DOHH2 (cell line): ENCODE data around the gene FAN1.

Experiments
- H3F3A ChIP-seq: fragments of 200-600 bp; sonication (generic), shearing (Covaris generic); 2 replicates; pipeline ENCODE4 v1.6.0; 2016; ENCODE audit warnings: antibody characterized with exemption, mild to moderate bottlenecking; ENCODE audit not compliant: control insufficient read depth, insufficient read depth
- H3K27ac ChIP-seq: fragments of 200-600 bp; sonication (generic); 2 replicates; pipeline ENCODE4 v1.5.1; 2014; ENCODE audit warnings: low read depth, mild to moderate bottlenecking, low read length, moderate library complexity
- H3K27me3 ChIP-seq: fragments of 200-600 bp; sonication (generic); 2 replicates; pipeline ENCODE4 v1.6.1; 2014; ENCODE audit warnings: mild to moderate bottlenecking, low read length, mixed read lengths; ENCODE audit not compliant: control insufficient read depth
- H3K36me3 ChIP-seq: fragments of 200-600 bp; sonication (generic); 2 replicates; pipeline ENCODE4 v1.6.1; 2014; ENCODE audit warnings: mild to moderate bottlenecking, low read length, moderate library complexity, mixed read lengths; ENCODE audit not compliant: control insufficient read depth
- H3K4me1 ChIP-seq: fragments of 200-600 bp; sonication (generic); 2 replicates; pipeline ENCODE4 v1.6.1; 2014; ENCODE audit warnings: mild to moderate bottlenecking, low read length, mixed read lengths; ENCODE audit not compliant: control insufficient read depth
- H3K4me2 ChIP-seq: fragments of 200-600 bp; sonication (generic); 2 replicates; pipeline ENCODE4 v1.6.0; 2014; ENCODE audit warnings: mild to moderate bottlenecking, low read length, moderate library complexity
- H3K4me3 ChIP-seq: fragments of 200-600 bp; sonication (generic); 2 replicates; pipeline ENCODE4 v1.5.1; 2014; ENCODE audit warnings: mild to moderate bottlenecking, low read length, mixed read lengths
- H3K79me2 ChIP-seq: fragments of 200-600 bp; sonication (generic); 2 replicates; pipeline ENCODE4 v1.6.1; 2014; ENCODE audit warnings: mild to moderate bottlenecking, low read length, mixed read lengths; ENCODE audit not compliant: control insufficient read depth
- H3K9me2 ChIP-seq: fragments of 200-600 bp; sonication (generic); replicated peaks from 2 replicates; pipeline ENCODE4 v1.6.1; 2014; ENCODE audit warnings: mild to moderate bottlenecking, low read length, mixed read lengths; ENCODE audit not compliant: control insufficient read depth
- H3K9me3 ChIP-seq: fragments of 200-600 bp; sonication (generic); 2 replicates; pipeline ENCODE4 v1.6.1; 2014; ENCODE audit warnings: antibody characterized with exemption, low read length, mixed read lengths; ENCODE audit not compliant: control insufficient read depth, insufficient read depth
- H4K20me1 ChIP-seq: fragments of 200-600 bp; sonication (generic); 2 replicates; pipeline ENCODE4 v1.6.0; 2014; ENCODE audit warnings: low read depth, mild to moderate bottlenecking, antibody characterized with exemption, low read length, moderate library complexity; ENCODE audit not compliant: control insufficient read depth, insufficient read depth
- CTCF ChIP-seq: fragments of 200-600 bp; sonication (generic); IDR thresholded peaks from one replicate; pipeline ENCODE4 v1.5.1; 2014; ENCODE audit warnings: antibody characterized with exemption, mild to moderate bottlenecking, low read depth, low read length; ENCODE audit not compliant: poor library complexity, severe bottlenecking
- EZH2phosphoT487 ChIP-seq: fragments of 200-600 bp; sonication (generic); IDR thresholded peaks from 2 replicates; pipeline ENCODE4 v1.6.1; 2017; ENCODE audit warnings: borderline replicate concordance, mild to moderate bottlenecking, antibody characterized with exemption, low read length, moderate library complexity, mixed read lengths

FAN1 gene

DNA sequence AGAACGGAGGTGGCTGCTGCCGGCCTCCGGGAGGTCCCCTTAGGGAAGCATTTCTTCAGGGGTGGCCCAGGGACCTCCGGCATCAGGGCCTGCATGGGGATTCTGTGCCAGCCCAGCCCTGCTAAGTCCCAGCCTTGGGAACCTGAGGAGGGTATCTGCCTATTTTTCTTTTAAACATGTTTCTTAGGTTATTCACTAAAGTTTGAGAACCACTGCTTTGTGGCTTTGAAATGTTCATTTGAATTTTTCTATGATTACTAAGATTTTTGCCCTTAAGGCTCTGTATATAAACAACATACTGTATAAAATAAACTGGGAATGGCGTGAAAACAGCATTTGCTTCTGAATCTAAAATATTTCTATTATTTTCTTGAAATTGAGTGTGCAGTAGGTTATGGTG, 24.4 kb downstream of the FAN1 start:
- Histone ChIP-seq H3K36me3 (peaks cover 12% of the 10 kb centered on the region; the same call in 1 of the 2 replicates), H3K4me2 (no peak overlapping the region), H3F3A (no peaks in the 10 kb centered on the region), H3K4me1 (no peaks in the 10 kb centered on the region), H3K27me3 (no peaks in the 10 kb centered on the region), H4K20me1 (no peaks in the 10 kb centered on the region), H3K9me2 (no peaks in the 10 kb centered on the region), H3K79me2 (no peaks in the 10 kb centered on the region), H3K4me3 (no peak overlapping the region), H3K9me3 (no peaks in the 10 kb centered on the region), H3K27ac (no peak overlapping the region)
- TF ChIP-seq EZH2phosphoT487 (no peak), CTCF (no peak)

DNA sequence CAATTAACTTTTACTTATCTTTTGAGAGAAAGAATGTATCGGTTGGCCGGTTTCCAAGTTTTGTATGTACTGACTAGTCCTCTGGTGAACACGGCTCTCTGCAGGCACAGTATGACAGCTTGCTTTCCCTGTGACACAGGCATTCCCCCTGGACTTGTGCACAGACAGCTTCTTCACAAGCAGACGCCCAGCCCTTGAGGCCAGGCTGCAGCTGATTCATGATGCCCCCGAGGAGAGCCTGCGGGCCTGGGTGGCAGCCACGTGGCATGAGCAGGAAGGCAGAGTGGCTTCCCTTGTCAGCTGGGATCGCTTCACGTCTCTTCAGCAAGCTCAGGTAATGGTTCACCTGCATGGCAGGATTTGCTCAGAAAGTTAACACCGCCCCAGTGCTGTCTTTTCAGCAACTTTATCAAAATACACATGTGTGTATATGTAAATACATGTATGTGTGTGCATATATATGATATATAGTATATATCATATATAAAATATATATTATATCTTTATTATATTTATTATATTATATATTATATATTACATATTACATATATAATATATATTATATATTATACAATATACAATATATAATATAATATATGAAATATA, 25.5 kb downstream of the FAN1 start:
- H3K36me3 ChIP-seq = peaks cover 7% of the 10 kb centered on the region; the same call in 1 of the 2 replicates

GRCh38 chr15:30929982-30930381, 26.3 kb downstream of the FAN1 start:
- no peaks in the 10 kb centered on the region for H3K27me3 ChIP-seq
- H3K4me3 ChIP-seq = no peak overlapping the region
- peaks cover 5% of the 10 kb centered on the region; the same call in 1 of the 2 replicates for H3K36me3 ChIP-seq
- H4K20me1 ChIP-seq = no peaks in the 10 kb centered on the region
- H3F3A ChIP-seq = no peaks in the 10 kb centered on the region
- no peaks in the 10 kb centered on the region for H3K9me2 ChIP-seq
- no peaks in the 10 kb centered on the region for H3K79me2 ChIP-seq
- no peak overlapping the region for H3K27ac ChIP-seq
- H3K4me2 ChIP-seq = no peak overlapping the region
- H3K4me1 ChIP-seq = no peaks in the 10 kb centered on the region
- no peaks in the 10 kb centered on the region for H3K9me3 ChIP-seq
- TF ChIP-seq CTCF = no peak
- no peak for TF ChIP-seq EZH2phosphoT487

More for the DNA sequence above, 25.5 kb downstream of the FAN1 start:
- no peak overlapping the region for H3K4me2 ChIP-seq
- no peaks in the 10 kb centered on the region for H4K20me1 ChIP-seq
- no peaks in the 10 kb centered on the region for H3K4me1 ChIP-seq
- no peaks in the 10 kb centered on the region for H3F3A ChIP-seq
- H3K4me3 ChIP-seq = no peak overlapping the region
- H3K27me3 ChIP-seq = no peaks in the 10 kb centered on the region
- no peak overlapping the region for H3K27ac ChIP-seq
- H3K9me2 ChIP-seq = no peaks in the 10 kb centered on the region
- H3K9me3 ChIP-seq = no peaks in the 10 kb centered on the region
- H3K79me2 ChIP-seq = no peaks in the 10 kb centered on the region
- TF ChIP-seq CTCF (no peak), EZH2phosphoT487 (no peak)
